GM12878 (cell line): ENCODE data around the gene BIN1. TPM values are rescaled to one million over a fixed set of nuclear protein-coding genes. Genes with fewer than 3 reads are reported as not detected.

ENCODE experiments used
- ATAC-seq: fragments of 200-7000 bp; cut with Tn5 transposase; 3 replicates; pipeline ENCODE4 v1.9.1; 2020; ENCODE audit warnings: mild to moderate bottlenecking, moderate library complexity
- BruUV-seq: library from RNA; stranded (reverse); fragments of 400-500 nt; replicated peaks from 2 replicates; lab custom pipeline; 2021; lab: Mats Ljungman, UMichigan
- CTCF ChIA-PET: fragments of 300-600 bp; sonication (Branson Sonifier 250); formaldehyde crosslinking; extraction: SDS; loops from one replicate; lab custom pipeline; 2021; ENCODE audit warnings: inconsistent platforms; lab: Yijun Ruan, JAX
- POLR2A ChIA-PET: fragments of 350-600 bp; formaldehyde crosslinking; extraction: SDS; loops from one replicate; lab custom pipeline; 2021; ENCODE audit warnings: inconsistent platforms; lab: Charles Lee
- RAD21 ChIA-PET: fragments of 300-600 bp; sonication (Branson Sonifier 250); formaldehyde crosslinking; loops from one replicate; lab custom pipeline; 2023; ENCODE audit warnings: antibody characterized with exemption; ENCODE audit not compliant: unreplicated experiment; lab: Charles Lee
- SMC1A ChIA-PET: fragments of 300-600 bp; sonication (Branson Sonifier 250); formaldehyde crosslinking; loops from one replicate; lab custom pipeline; 2023; ENCODE audit not compliant: unreplicated experiment, uncharacterized antibody; lab: Charles Lee
- DNase-seq: peaks from one replicate; pipeline ENCODE4 v3.0.0-alpha.2; 2011; ENCODE audit warnings: low read depth, low spot score
- FAIRE-seq: peaks from 3 replicates; lab custom pipeline; 2011; peaks lifted over from hg19 to GRCh38; lab: Jason Lieb, UNC
- H2AFZ ChIP-seq: 2 replicates; pipeline ENCODE4 v1.6.0; 2011; ENCODE audit warnings: low read depth, low read length, control low read depth; ENCODE audit not compliant: control insufficient read depth
- H3K27ac ChIP-seq: 2 replicates; pipeline ENCODE4 v1.5.1; 2011; ENCODE audit warnings: control low read depth; ENCODE audit not compliant: control insufficient read depth, insufficient read depth
- H3K27me3 ChIP-seq, 2 experiments: replicated peaks in 1 of 2; 2 replicates each; pipeline versions ENCODE4 v1.6.0 to v1.6.1; 2011; ENCODE audit warnings: low read length in 1 of 2; ENCODE audit not compliant: control insufficient read depth in 2 of 2, insufficient read depth in 2 of 2
- H3K36me3 ChIP-seq, 2 experiments: 2 replicates each; pipeline ENCODE4 v1.5.1; 2011; ENCODE audit warnings: low read length in 1 of 2; ENCODE audit not compliant: control insufficient read depth in 2 of 2, insufficient read depth in 2 of 2
- H3K4me1 ChIP-seq: 2 replicates; pipeline ENCODE4 v1.6.1; 2011; ENCODE audit warnings: mild to moderate bottlenecking, low read length, moderate library complexity, mixed read lengths; ENCODE audit not compliant: control insufficient read depth, insufficient read depth
- H3K4me2 ChIP-seq: 2 replicates; pipeline ENCODE4 v1.6.0; 2011; ENCODE audit warnings: control low read depth; ENCODE audit not compliant: control insufficient read depth, insufficient read depth
- H3K4me3 ChIP-seq: fragments of 200-600 bp; sonication (generic); 2 replicates; pipeline ENCODE4 v1.5.1; 2016
- H3K79me2 ChIP-seq: 2 replicates; pipeline ENCODE4 v1.6.0; 2011; ENCODE audit warnings: low read length; ENCODE audit not compliant: control insufficient read depth, insufficient read depth
- H3K9ac ChIP-seq: 2 replicates; pipeline ENCODE4 v1.8.0; 2011; ENCODE audit warnings: low read length, control low read depth, mixed read lengths; ENCODE audit not compliant: control insufficient read depth, insufficient read depth
- H3K9me3 ChIP-seq: replicated peaks from 3 replicates; pipeline ENCODE4 v1.5.1; 2011; ENCODE audit warnings: mild to moderate bottlenecking, low read length; ENCODE audit not compliant: control insufficient read depth, insufficient read depth
- H4K20me1 ChIP-seq: 2 replicates; pipeline ENCODE4 v1.6.0; 2011; ENCODE audit not compliant: control insufficient read depth, insufficient read depth
- BRCA1 ChIP-seq: IDR thresholded peaks from 2 replicates; pipeline ENCODE4 v1.6.1; 2011; ENCODE audit warnings: low read depth, low read length, improper control_type of control experiment
- CBFB ChIP-seq: IDR thresholded peaks from 2 replicates; pipeline ENCODE4 v1.6.1; 2016; ENCODE audit warnings: antibody characterized with exemption, low read depth
- CHD1 ChIP-seq: IDR thresholded peaks from 2 replicates; pipeline ENCODE4 v1.6.1; 2012; ENCODE audit warnings: low read depth, low read length, improper control_type of control experiment
- EGR1 ChIP-seq, 2 experiments: IDR thresholded peaks; 1 replicate in 1 of 2; 2 replicates in 1 of 2; pipeline ENCODE4 v1.6.1; 2011 to 2012; ENCODE audit warnings: low read depth in 2 of 2, low read length in 2 of 2, borderline replicate concordance in 1 of 2, mild to moderate bottlenecking in 1 of 2, moderate library complexity in 1 of 2
- NFXL1 ChIP-seq: fragments of 450-650 bp; IDR thresholded peaks from 2 replicates; pipeline ENCODE4 v1.6.1; 2017; ENCODE audit warnings: antibody characterized with exemption, mild to moderate bottlenecking, borderline replicate concordance
- NKRF ChIP-seq: fragments of 450-650 bp; conservative IDR thresholded peaks from 2 replicates; pipeline ENCODE4 v1.6.1; 2017; ENCODE audit warnings: mild to moderate bottlenecking, moderate library complexity
- RB1 ChIP-seq: fragments of 450-650 bp; formaldehyde crosslinking; IDR thresholded peaks from 2 replicates; pipeline ENCODE4 v1.6.1; 2017; ENCODE audit warnings: mild to moderate bottlenecking, borderline replicate concordance
- SPI1 ChIP-seq: IDR thresholded peaks from 2 replicates; pipeline ENCODE4 v1.6.1; 2011; ENCODE audit warnings: low read depth, mild to moderate bottlenecking, low read length, moderate library complexity, borderline replicate concordance; ENCODE audit not compliant: insufficient read depth
- SREBF2 ChIP-seq: IDR thresholded peaks from 2 replicates; pipeline ENCODE4 v1.6.1; 2012; ENCODE audit warnings: mild to moderate bottlenecking, low read length
- STAT1 ChIP-seq: fragments of 450-650 bp; conservative IDR thresholded peaks from 2 replicates; pipeline ENCODE4 v1.6.1; 2014; ENCODE audit warnings: antibody characterized with exemption, mild to moderate bottlenecking
- TCF3 ChIP-seq: IDR thresholded peaks from 2 replicates; pipeline ENCODE4 v1.6.1; 2012; ENCODE audit warnings: low read depth, mild to moderate bottlenecking, low read length, borderline replicate concordance; ENCODE audit not compliant: insufficient read depth
- YY1 ChIP-seq: IDR thresholded peaks from 2 replicates; pipeline ENCODE4 v1.6.1; 2011; ENCODE audit warnings: low read depth, mild to moderate bottlenecking, low read length
- ZSCAN29 ChIP-seq: fragments of 450-650 bp; IDR thresholded peaks from 2 replicates; pipeline ENCODE4 v1.6.1; 2017; ENCODE audit warnings: mild to moderate bottlenecking, moderate library complexity
- WGBS: methylation state at CpG from one replicate; pipeline ENCODE4 v1.1.6; 2016; ENCODE audit warnings: low lambda C conversion rate; ENCODE audit not compliant: insufficient replicate concordance, insufficient coverage; ENCODE audit errors: missing lambda C conversion rate; 5-methylcytosine and 5-hydroxymethylcytosine counted together
- in situ Hi-C: fragments of 300-500 bp; cut with MboI; formaldehyde crosslinking; loops from 9 replicates; pipeline ENCODE4 v1.14.3; 2018; ENCODE audit warnings: mixed read lengths
- intact Hi-C: fragments of 100-400 bp; cut with micrococcal nuclease; formaldehyde crosslinking; loops from one replicate; pipeline ENCODE4 v1.14.2; 2022; ENCODE audit not compliant: unreplicated experiment
- polyA plus RNA-seq, 11 experiments: library from polyadenylated mRNA; depleted of rRNA in 4 of 11; unstranded in 6 of 11; stranded (reverse) in 5 of 11; fragments of >200 nt; fragmentation: Nextera tagmentation in 4 of 11; fragmentation: Illumina TruSeq in 1 of 11; extraction: Ambion mirVana in 4 of 11; extraction: Trizol in 1 of 11; gene quantifications; 1 replicate in 1 of 11; 2 replicates in 10 of 11; pipeline versions ENCODE4 v1.2.1 to v1.2.3, GENCODE V29; 2011 to 2016; ENCODE audit warnings: inconsistent platforms in 2 of 11, missing spikeins in 2 of 11, low read depth in 1 of 11
- total RNA-seq, 4 experiments: library from RNA; depleted of rRNA in 3 of 4; stranded (reverse); fragments of >200 nt in 3 of 4; fragmentation: Illumina TruSeq in 1 of 4; extraction: Trizol in 1 of 4; gene quantifications; 2 replicates each; pipeline versions ENCODE4 v1.2.1 to v1.2.3, GENCODE V29; 2013 to 2021
- TF ChIP-seq, protein P1 (sequence below): fragments of 450-650 bp; IDR thresholded peaks from 2 replicates; pipeline ENCODE4 v1.6.1; 2016; ENCODE audit warnings: mild to moderate bottlenecking

Gene BIN1
- total and polyA plus RNA-seq, 10 of the 15 experiments (the other 5 are each of a cell fraction or from before 2014, with no cell fraction given), result 0.32 to 21.3 (median 11.2) TPM

- no peaks in the 10 kb centered on the region for H3K9me3 ChIP-seq
- H3K27me3 ChIP-seq, result no peaks in the 10 kb centered on the region
- H3K79me2 ChIP-seq, result no peaks in the 10 kb centered on the region
- POLR2A ChIA-PET, result no interaction called here
- SMC1A ChIA-PET, result interaction anchor here (1.0 to 1.1 kb wide), 2 partner anchors 11 to 58 kb away, joined by 3 to 4 read pairs; no protein-coding TSS in a partner anchor
- DNase-seq, result no peak
- H3K36me3 ChIP-seq, result no peaks in the 10 kb centered on the region
- FAIRE-seq, result no peak
- in situ Hi-C loops (no loop called here), intact Hi-C loops (no loop called here)
- H3K27ac ChIP-seq, result no peak overlapping the region
- TF ChIP-seq SREBF2 (no peak), RB1 (no peak), ZSCAN29 (no peak), SPI1 (no peak), CBFB (no peak), CHD1 (no peak), NKRF (no peak), TCF3 (no peak), BRCA1 (no peak), YY1 (no peak), NFXL1 (no peak), EGR1 (IDR thresholded peaks at IDR 0.05; ENCODE audit: borderline replicate concordance in 1 of 2, low read depth in 2 of 2, low read length in 2 of 2) (no peak), STAT1 (no peak)
- TF ChIP-seq, protein P1, sequence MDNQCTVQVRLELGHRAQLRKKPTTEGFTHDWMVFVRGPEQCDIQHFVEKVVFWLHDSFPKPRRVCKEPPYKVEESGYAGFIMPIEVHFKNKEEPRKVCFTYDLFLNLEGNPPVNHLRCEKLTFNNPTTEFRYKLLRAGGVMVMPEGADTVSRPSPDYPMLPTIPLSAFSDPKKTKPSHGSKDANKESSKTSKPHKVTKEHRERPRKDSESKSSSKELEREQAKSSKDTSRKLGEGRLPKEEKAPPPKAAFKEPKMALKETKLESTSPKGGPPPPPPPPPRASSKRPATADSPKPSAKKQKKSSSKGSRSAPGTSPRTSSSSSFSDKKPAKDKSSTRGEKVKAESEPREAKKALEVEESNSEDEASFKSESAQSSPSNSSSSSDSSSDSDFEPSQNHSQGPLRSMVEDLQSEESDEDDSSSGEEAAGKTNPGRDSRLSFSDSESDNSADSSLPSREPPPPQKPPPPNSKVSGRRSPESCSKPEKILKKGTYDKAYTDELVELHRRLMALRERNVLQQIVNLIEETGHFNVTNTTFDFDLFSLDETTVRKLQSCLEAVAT, result no peak
- 35% methylated on average over 5 of the region's 5 CpGs for WGBS
- no peak overlapping the region for H3K9ac ChIP-seq
- H3K4me1 ChIP-seq, result peaks cover 25% of the 10 kb centered on the region
- no peak overlapping the region for H2AFZ ChIP-seq
- H3K4me3 ChIP-seq, result no peak overlapping the region
- CTCF ChIA-PET, result interaction anchor here (0.9 to 1.0 kb wide), 2 partner anchors 7 to 227 kb away, joined by 3 read pairs; no protein-coding TSS in a partner anchor
- no peak for ATAC-seq
- BruUV-seq, result no TSS peak
- H3K4me2 ChIP-seq, result no peak overlapping the region
- no peaks in the 10 kb centered on the region for H4K20me1 ChIP-seq
- RAD21 ChIA-PET, result interaction anchor here (1.5 kb wide), 1 partner anchor 10 kb away, joined by 4 read pairs; no protein-coding TSS in a partner anchor
These were observed 28.2 kb downstream of the BIN1 start for GRCh38 chr2:127078666-127079270.
